A549 (cell line): ENCODE data around the gene ACTR6. TPM values are rescaled to one million over a fixed set of nuclear protein-coding genes. Genes with fewer than 3 reads are reported as not detected.
A peak's percentile ranks its signal among the peaks of the same experiment; 100 is the strongest.
"Not testable (repeated sequence)": the region's sequence is repeated elsewhere in the genome, so short reads cannot be mapped to it uniquely, and the experiment has no call there.

Source experiments
- ATAC-seq, 2 experiments: fragments of 200-7000 bp in 1 of 2; fragments of >200 bp in 1 of 2; cut with Nextera tagmentation in 1 of 2; cut with Tn5 transposase in 1 of 2; 3 replicates each; pipeline versions ENCODE4 v1.8.0 to v1.9.1; 2018 to 2020; ENCODE audit warnings: mild to moderate bottlenecking in 1 of 2, moderate library complexity in 1 of 2
- CTCF ChIA-PET: fragments of 300-600 bp; sonication (Branson Sonifier 250); formaldehyde crosslinking; extraction: SDS; loops from one replicate; lab custom pipeline; 2021; ENCODE audit warnings: antibody characterized with exemption, inconsistent platforms; lab: Yijun Ruan, JAX
- POLR2A ChIA-PET: fragments of 350-600 bp; formaldehyde crosslinking; extraction: SDS; loops from one replicate; lab custom pipeline; 2021; ENCODE audit warnings: antibody characterized with exemption, inconsistent platforms; lab: Yijun Ruan, JAX
- DNase-seq, 2 experiments: peaks; one replicate each; pipeline versions ENCODE4 v3.0.0 to v3.0.0-alpha.2; 2011 to 2016; ENCODE audit warnings: low read depth in 1 of 2, low spot score in 1 of 2
- FAIRE-seq: peaks from 2 replicates; lab custom pipeline; 2011; peaks lifted over from hg19 to GRCh38; lab: Jason Lieb, UNC
- H3K27ac ChIP-seq, 2 experiments: fragments of >200 bp; sonication (Bioruptor Twin); formaldehyde crosslinking; 3 replicates each; pipeline ENCODE4 v1.5.1; 2016 to 2017
- H3K4me1 ChIP-seq: fragments of >200 bp; sonication (Bioruptor Twin); formaldehyde crosslinking; 3 replicates; pipeline ENCODE4 v1.6.1; 2016
- H3K4me2 ChIP-seq: fragments of >200 bp; sonication (Bioruptor Twin); formaldehyde crosslinking; 3 replicates; pipeline ENCODE4 v1.6.1; 2016
- H3K4me3 ChIP-seq: fragments of >200 bp; sonication (Bioruptor Twin); formaldehyde crosslinking; 3 replicates; pipeline ENCODE4 v1.5.1; 2016
- H3K9me3 ChIP-seq: fragments of >200 bp; sonication (Bioruptor Twin); formaldehyde crosslinking; 3 replicates; pipeline ENCODE4 v1.6.1; 2016
- BCL3 ChIP-seq: fragments of >200 bp; sonication (Bioruptor Twin); formaldehyde crosslinking; IDR thresholded peaks from 3 replicates; pipeline ENCODE4 v1.6.1; 2016
- BHLHE40 ChIP-seq: IDR thresholded peaks from 2 replicates; pipeline ENCODE4 v1.6.1; 2012; ENCODE audit warnings: low read depth, low read length, inconsistent platforms
- CBX2 ChIP-seq: fragments of 200-600 bp; sonication (generic); IDR thresholded peaks from 2 replicates; pipeline ENCODE4 v1.6.1; 2016; ENCODE audit warnings: low read depth, mild to moderate bottlenecking, borderline replicate concordance
- CBX8 ChIP-seq: fragments of 200-600 bp; sonication (generic); IDR thresholded peaks from 2 replicates; pipeline ENCODE4 v1.6.1; 2016
- CHD4 ChIP-seq: fragments of 200-600 bp; sonication (generic); IDR thresholded peaks from 2 replicates; pipeline ENCODE4 v1.6.1; 2016; ENCODE audit warnings: antibody characterized with exemption, mild to moderate bottlenecking, borderline replicate concordance
- CTCF ChIP-seq: fragments of >200 bp; sonication (Bioruptor Twin); formaldehyde crosslinking; IDR thresholded peaks from 3 replicates; pipeline ENCODE4 v1.5.1; 2016
- EP300 ChIP-seq, 2 experiments: fragments of >200 bp; sonication (Bioruptor Twin); formaldehyde crosslinking; IDR thresholded peaks; 2 replicates in 1 of 2; 3 replicates in 1 of 2; pipeline ENCODE4 v1.6.1; 2016 to 2017
- FOXS1 ChIP-seq: fragments of 250-450 bp; sonication (Bioruptor Pico); IDR thresholded peaks from 2 replicates; pipeline ENCODE4 v1.5.0; 2020; ENCODE audit warnings: mild to moderate bottlenecking, moderate library complexity
- HOXA7 ChIP-seq: fragments of 250-450 bp; sonication (Bioruptor Pico); IDR thresholded peaks from 2 replicates; pipeline ENCODE4 v1.5.0; 2020; ENCODE audit warnings: mild to moderate bottlenecking, moderate library complexity
- HOXB5 ChIP-seq: fragments of 250-450 bp; sonication (Bioruptor Pico); IDR thresholded peaks from 2 replicates; pipeline ENCODE4 v1.5.0; 2020; ENCODE audit warnings: mild to moderate bottlenecking, moderate library complexity
- JUN ChIP-seq, 2 experiments: fragments of >200 bp; sonication (Bioruptor Twin); formaldehyde crosslinking; IDR thresholded peaks; 2 replicates in 1 of 2; 3 replicates in 1 of 2; pipeline ENCODE4 v1.6.1; 2016 to 2017
- JUNB ChIP-seq: fragments of >200 bp; sonication (Bioruptor Twin); formaldehyde crosslinking; IDR thresholded peaks from 2 replicates; pipeline ENCODE4 v1.6.1; 2016
- MAFK ChIP-seq: fragments of 450-650 bp; IDR thresholded peaks from 2 replicates; pipeline ENCODE4 v1.6.1; 2014; ENCODE audit not compliant: partially characterized antibody
- NFE2L2 ChIP-seq: fragments of 150-350 bp; conservative IDR thresholded peaks from 2 replicates; pipeline ENCODE4 v1.6.1; 2014; ENCODE audit warnings: low read length
- NPAS2 ChIP-seq: fragments of 250-450 bp; sonication (Bioruptor Pico); IDR thresholded peaks from 2 replicates; pipeline ENCODE4 v1.8.0; 2022; ENCODE audit warnings: mild to moderate bottlenecking, moderate library complexity, borderline replicate concordance
- NR3C1 ChIP-seq: fragments of >200 bp; sonication (Bioruptor Twin); formaldehyde crosslinking; IDR thresholded peaks from 3 replicates; pipeline ENCODE4 v1.6.1; 2017
- PHF8 ChIP-seq: fragments of 200-600 bp; sonication (generic); IDR thresholded peaks from 2 replicates; pipeline ENCODE4 v1.6.1; 2016; ENCODE audit warnings: low read depth, mild to moderate bottlenecking, antibody characterized with exemption, moderate library complexity, borderline replicate concordance
- POLR2A ChIP-seq: IDR thresholded peaks from 2 replicates; pipeline ENCODE4 v1.6.1; 2012; ENCODE audit warnings: mild to moderate bottlenecking, low read length
- POLR2AphosphoS2 ChIP-seq: conservative IDR thresholded peaks from 2 replicates; pipeline ENCODE4 v1.6.1; 2012; ENCODE audit warnings: low read length, improper control_type of control experiment, inconsistent platforms
- RAD21 ChIP-seq, 2 experiments: fragments of >200 bp in 1 of 2; sonication (Bioruptor Twin) in 1 of 2; formaldehyde crosslinking in 1 of 2; IDR thresholded peaks in 1 of 2; conservative IDR thresholded peaks in 1 of 2; 2 replicates in 1 of 2; 3 replicates in 1 of 2; pipeline ENCODE4 v1.6.1; 2012 to 2018; ENCODE audit warnings: inconsistent platforms in 1 of 2
- RARB ChIP-seq: fragments of 250-450 bp; sonication (Bioruptor Pico); IDR thresholded peaks from 2 replicates; pipeline ENCODE4 v1.8.0; 2021; ENCODE audit warnings: mild to moderate bottlenecking, moderate library complexity
- RFX5 ChIP-seq: fragments of 450-650 bp; IDR thresholded peaks from 2 replicates; pipeline ENCODE4 v1.7.1; 2014; ENCODE audit warnings: antibody characterized with exemption, mild to moderate bottlenecking, moderate library complexity
- SMC3 ChIP-seq: fragments of >200 bp; sonication (Bioruptor Twin); formaldehyde crosslinking; IDR thresholded peaks from 3 replicates; pipeline ENCODE4 v1.6.1; 2018; ENCODE audit warnings: inconsistent platforms
- TP53 ChIP-seq: fragments of 250-450 bp; sonication (Bioruptor Pico); IDR thresholded peaks from 2 replicates; pipeline ENCODE4 v1.5.0; 2021; ENCODE audit warnings: mild to moderate bottlenecking, moderate library complexity
- ZNF302 ChIP-seq: fragments of 250-450 bp; sonication (Bioruptor Pico); IDR thresholded peaks from 2 replicates; pipeline ENCODE4 v1.9.0; 2021; ENCODE audit warnings: inconsistent platforms, mild to moderate bottlenecking, moderate library complexity
- ZSCAN20 ChIP-seq: fragments of 250-450 bp; sonication (Bioruptor Pico); IDR thresholded peaks from 2 replicates; pipeline ENCODE4 v1.8.0; 2022; ENCODE audit warnings: mild to moderate bottlenecking, moderate library complexity
- WGBS: methylation state at CpG from one replicate; pipeline ENCODE4 v1.1.6; 2017; ENCODE audit errors: missing lambda C conversion rate; 5-methylcytosine and 5-hydroxymethylcytosine counted together
- polyA plus RNA-seq, 4 experiments: library from polyadenylated mRNA; depleted of rRNA in 3 of 4; stranded (reverse); fragments of >200 nt; fragmentation: RNase III in 1 of 4; extraction: RNeasy Plus Mini Kit Qiagen cat#74134 plus additional on column Dnase treatment in 1 of 4; gene quantifications; 2 replicates in 3 of 4; 3 replicates in 1 of 4; pipeline ENCODE4 v1.2.3, GENCODE V29; 2011 to 2017

The ACTR6 gene
- polyA plus RNA-seq, 2 of the 4 experiments (the other 2 are of a cell fraction): 37.0 to 50.1 TPM

- 86% methylated on average over 7 of the region's 7 CpGs for WGBS
- ChIA-PET CTCF (interaction anchor here (0.6 to 1.1 kb wide), 3 partner anchors 14 to 1652 kb away, joined by 3 read pairs; partner anchors contain the start of gene ACTR6), POLR2A (no interaction called here)
- no peaks in the 10 kb centered on the region for H3K9me3 ChIP-seq
- FAIRE-seq: no peak
- H3K4me3 ChIP-seq: no peak overlapping the region
- DNase-seq: no peak
- no peak overlapping the region for H3K27ac ChIP-seq
- no peak for TF ChIP-seq ZNF302 (CRISPR knock-in tag)
- TF ChIP-seq, all 56 proteins: peak for 0
- ATAC-seq: peak in 1 of 2 experiments; percentile 21; a peak in 1 of 6 replicates
- Histone ChIP-seq H3K4me2 (no peak overlapping the region), H3K4me1 (no peaks in the 10 kb centered on the region)
Observed at GRCh38 chr12:100170313-100170858, 30.2 kb upstream of the ACTR6 start.

GRCh38 chr12:100171248-100171647 lies 29.4 kb upstream of the ACTR6 start:
- no peak for ATAC-seq
- Histone ChIP-seq H3K4me1 (no peaks in the 10 kb centered on the region), H3K9me3 (no peaks in the 10 kb centered on the region), H3K27ac (no peak overlapping the region), H3K4me3 (no peak overlapping the region), H3K4me2 (no peak overlapping the region)
- FAIRE-seq: no peak
- TF ChIP-seq PHF8 (no peak), CTCF (no peak), JUNB (no peak), BHLHE40 (no peak), CBX2 (no peak), HOXA7 (CRISPR knock-in tag) (no peak), MAFK (no peak), POLR2A (no peak), HOXB5 (no peak), SMC3 (no peak), RAD21 (conservative IDR thresholded peaks at IDR 0.05 in 1 of 2, IDR thresholded peaks at IDR 0.05 in 1 of 2) (no peak), EP300 (IDR thresholded peaks at IDR 0.05) (no peak), CHD4 (no peak), NR3C1 (no peak)
- CTCF ChIA-PET: interaction anchor here (0.6 to 1.1 kb wide), 3 partner anchors 10 to 29 kb away, joined by 3 to 4 read pairs (median 3); partner anchors contain the start of gene ACTR6
- POLR2A ChIA-PET: no interaction called here
- no peak for DNase-seq

- Histone ChIP-seq H3K4me2 (no peak overlapping the region), H3K4me3 (no peak overlapping the region), H3K4me1 (no peaks in the 10 kb centered on the region), H3K9me3 (no peaks in the 10 kb centered on the region), H3K27ac (no peak overlapping the region)
- peak in 1 of 2 experiments; percentile 26; a peak in 1 of 6 replicates for ATAC-seq
- no peak for FAIRE-seq
- WGBS: 86% methylated on average over 6 of the region's 6 CpGs
- POLR2A ChIA-PET: no interaction called here
- no peak for DNase-seq
- TF ChIP-seq RARB (CRISPR knock-in tag) (no peak), RAD21 (conservative IDR thresholded peaks at IDR 0.05 in 1 of 2, IDR thresholded peaks at IDR 0.05 in 1 of 2) (no peak), TP53 (CRISPR knock-in tag) (no peak), SMC3 (no peak), BCL3 (no peak)
- CTCF ChIA-PET: interaction anchor here (0.7 kb wide), 1 partner anchor 303 kb away, joined by 3 read pairs; no protein-coding TSS in a partner anchor
Observed at GRCh38 chr12:100173111-100173510, 27.5 kb upstream of the ACTR6 start.

GRCh38 chr12:100174495-100174894 lies 26.1 kb upstream of the ACTR6 start:
- Histone ChIP-seq H3K9me3 (no peaks in the 10 kb centered on the region), H3K4me2 (no peak overlapping the region), H3K27ac (no peak overlapping the region), H3K4me3 (no peak overlapping the region), H3K4me1 (no peaks in the 10 kb centered on the region)
- DNase-seq (no peak), ATAC-seq (no peak), FAIRE-seq (no peak)
- POLR2A ChIA-PET: no interaction called here
- CTCF ChIA-PET: interaction anchor here (1.3 kb wide), 1 partner anchor 20 kb away, joined by 4 read pairs; no protein-coding TSS in a partner anchor
- TF ChIP-seq NR3C1: no peak
- no peak for TF ChIP-seq POLR2A
- no peak for TF ChIP-seq POLR2AphosphoS2
- TF ChIP-seq FOXS1: no peak
- no peak for TF ChIP-seq RFX5
- TF ChIP-seq ZSCAN20: no peak
- no peak for TF ChIP-seq NPAS2 (CRISPR knock-in tag)
- TF ChIP-seq CBX8: no peak
- TF ChIP-seq NFE2L2: no peak
- no peak for TF ChIP-seq CTCF
- no peak for TF ChIP-seq JUN (IDR thresholded peaks at IDR 0.05)

- H3K4me1 ChIP-seq, ATAC-seq, POLR2A ChIA-PET, H3K9me3 ChIP-seq, FAIRE-seq, H3K4me2 ChIP-seq, H3K27ac ChIP-seq, CTCF ChIA-PET, DNase-seq, H3K4me3 ChIP-seq: not testable (repeated sequence)
- 87% methylated on average over 8 of the region's 8 CpGs for WGBS
Observed at GRCh38 chr12:100176493-100176892, 24.1 kb upstream of the ACTR6 start.
